KBM-7 (cell line): ENCODE measurements around the gene RGS4.
A peak's percentile ranks its signal among the peaks of the same experiment; 100 is the strongest.
"Not testable (repeated sequence)": the region's sequence is repeated elsewhere in the genome, so short reads cannot be mapped to it uniquely, and the experiment has no call there.

Experiments used
- DNase-seq: peaks from one replicate; pipeline ENCODE4 v3.0.0-alpha.2; 2015
- in situ Hi-C: fragments of 300-500 bp; cut with MboI; formaldehyde crosslinking; loops from 2 replicates; pipeline ENCODE4 v1.14.3; 2020; ENCODE audit warnings: low sequenced_read_pairs, low pct_unique_long_range_greater_than_20kb, mixed read lengths

Gene RGS4

DNA sequence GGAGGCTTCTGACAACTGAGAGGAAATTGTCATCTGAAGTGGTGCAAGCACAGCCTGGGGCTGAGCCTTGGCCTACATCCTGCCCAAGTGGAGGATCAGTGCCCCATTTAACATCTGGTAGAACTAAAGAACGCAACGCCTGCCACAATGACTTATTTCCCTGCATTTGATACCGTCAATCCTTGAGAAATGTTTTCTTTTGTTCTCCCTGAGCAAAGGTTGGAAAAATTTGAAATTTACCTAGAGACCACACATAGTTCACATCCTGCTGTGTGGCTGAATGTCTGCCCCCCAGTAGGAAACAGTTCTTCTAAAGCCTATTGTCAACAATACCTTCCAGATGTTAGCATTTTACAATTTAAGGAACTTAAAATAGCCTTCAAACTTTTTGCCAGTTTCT is 5.6 kb upstream of the RGS4 start:
- in situ Hi-C loops = no loop called here
- no peak for DNase-seq

DNA sequence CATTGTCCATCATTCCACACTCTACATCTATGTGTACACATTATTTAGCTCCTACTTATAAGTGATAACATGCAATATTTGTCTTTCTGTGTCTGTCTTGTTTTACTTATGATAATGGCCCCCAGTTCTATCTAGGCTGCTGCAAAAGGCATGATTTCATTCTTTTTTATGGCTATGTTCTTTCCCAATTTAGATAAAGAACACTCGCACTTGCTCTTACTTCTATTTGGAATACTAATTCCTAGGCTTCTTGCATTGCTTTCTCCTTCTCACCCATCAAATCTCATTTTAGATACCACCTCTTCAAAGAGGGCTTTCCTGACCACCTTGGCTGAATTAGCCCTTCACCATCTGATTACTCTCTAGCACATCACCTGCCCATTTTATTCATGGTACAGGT is 3.0 kb upstream of the RGS4 start:
- in situ Hi-C loops = no loop called here
- DNase-seq = no peak

- in situ Hi-C loops = no loop called here
- DNase-seq = no peak
These were observed 2.5 kb upstream of the RGS4 start for GRCh38 chr1:163066686-163067085.

- no peak for DNase-seq
- in situ Hi-C loops = no loop called here
These were observed 445 bp upstream of the RGS4 start for GRCh38 chr1:163068716-163069115.

DNA sequence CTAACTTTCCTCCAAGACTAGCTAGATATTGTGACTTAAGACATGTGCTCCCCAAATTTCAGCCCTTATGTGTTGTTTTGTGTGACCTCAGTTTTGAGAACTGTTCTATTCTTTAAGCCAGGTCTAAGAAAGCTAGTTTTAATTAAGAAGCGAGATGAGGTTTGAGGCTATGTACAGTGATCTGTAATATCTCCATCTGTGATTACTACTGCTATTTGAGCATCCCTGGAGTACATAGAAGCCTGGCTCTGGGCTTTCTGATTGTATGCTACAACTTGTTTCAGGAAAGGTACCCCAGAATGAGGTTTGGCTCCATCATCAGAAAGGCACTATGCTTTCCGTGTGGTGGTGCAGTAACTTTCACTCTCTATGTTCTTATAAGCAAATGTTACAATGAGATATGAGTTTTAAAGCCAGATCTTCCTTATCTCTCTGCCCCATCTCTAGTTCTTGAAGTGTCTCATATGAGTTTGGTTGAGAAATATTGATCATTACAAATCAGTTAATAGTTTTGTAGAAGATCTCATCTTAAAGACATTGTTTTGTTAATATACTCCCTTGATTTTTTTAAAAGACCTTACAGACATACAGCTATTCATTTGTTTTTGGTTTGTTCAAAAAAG is 605 bp downstream of the RGS4 start:
- in situ Hi-C loops = no loop called here
- no peak for DNase-seq

GRCh38 chr1:163071405-163072255 is 2.5 kb downstream of the RGS4 start:
- DNase-seq = peak; percentile 35
- in situ Hi-C loops = no loop called here

- in situ Hi-C loops = no loop called here
- no peak for DNase-seq
These were observed 3.5 kb downstream of the RGS4 start for GRCh38 chr1:163072658-163073057.

DNA sequence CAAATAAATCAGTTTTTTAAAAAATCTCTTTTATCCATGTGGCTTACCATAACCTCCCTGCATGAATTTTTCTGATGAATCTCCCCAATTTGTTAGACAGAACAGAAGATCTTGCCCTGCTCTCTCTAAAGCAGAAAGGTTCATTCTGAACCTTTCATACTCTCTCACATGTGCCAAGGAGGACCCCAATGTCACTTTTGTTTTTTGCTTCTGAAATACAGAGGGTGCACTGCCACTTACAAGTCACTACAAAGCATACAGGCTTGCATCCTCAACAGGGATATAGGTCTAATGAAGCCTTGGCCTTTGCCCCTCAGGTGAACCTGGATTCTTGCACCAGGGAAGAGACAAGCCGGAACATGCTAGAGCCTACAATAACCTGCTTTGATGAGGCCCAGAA is 4.8 kb downstream of the RGS4 start:
- in situ Hi-C loops = no loop called here
- no peak for DNase-seq

DNA sequence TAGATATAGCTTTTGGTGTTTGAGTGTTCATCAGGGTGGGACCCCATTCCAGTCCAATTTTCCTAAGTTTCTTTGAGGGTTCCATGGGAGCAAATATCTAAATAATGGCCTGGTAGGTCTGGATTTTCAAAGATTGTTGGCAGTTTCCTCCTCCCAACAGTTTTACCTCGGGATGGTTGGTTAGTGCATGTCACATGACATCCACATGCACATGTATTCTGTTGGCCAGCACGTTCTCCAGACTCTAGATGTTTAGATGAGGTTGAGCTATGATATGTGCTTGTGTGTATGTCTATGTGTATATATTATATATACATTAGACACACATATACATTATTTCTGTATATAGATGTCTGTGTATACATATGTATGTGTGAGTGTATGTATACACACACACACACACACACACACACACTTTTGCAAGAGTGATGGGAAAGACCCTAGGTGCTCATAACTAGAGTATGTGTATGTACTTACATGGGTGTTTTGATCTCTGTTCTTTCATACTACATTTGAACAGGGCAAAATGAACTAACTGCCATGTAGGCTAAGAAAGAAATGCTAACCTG is 5.6 kb downstream of the RGS4 start:
- DNase-seq = no peak
- in situ Hi-C loops = no loop called here

DNA sequence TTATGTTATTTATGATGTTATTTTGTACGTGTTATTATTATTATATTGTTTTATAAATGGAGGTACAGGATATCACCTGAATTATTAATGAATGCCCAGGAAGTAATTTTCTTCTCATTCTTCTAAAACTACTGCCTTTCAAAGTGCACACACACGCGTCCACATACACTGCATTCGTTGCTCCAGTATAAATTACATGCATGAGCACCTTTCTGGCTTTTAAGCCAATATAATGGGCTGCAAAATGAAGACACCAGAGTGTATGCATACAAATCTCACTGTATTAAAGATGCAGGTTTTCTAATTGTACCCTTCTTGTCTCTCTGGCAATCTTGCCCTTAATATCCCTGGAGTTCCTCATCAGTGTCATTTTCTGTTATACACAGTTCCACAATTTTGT is 6.9 kb downstream of the RGS4 start:
- in situ Hi-C loops = no loop called here

GRCh38 chr1:163076446-163076845 is 7.3 kb downstream of the RGS4 start:
- in situ Hi-C loops = no loop called here
- no peak for DNase-seq

More for the DNA sequence above, 6.9 kb downstream of the RGS4 start:
- DNase-seq = no peak

- DNase-seq = no peak
- in situ Hi-C loops = no loop called here
These were observed 8.0 kb downstream of the RGS4 start for GRCh38 chr1:163076981-163077761.

GRCh38 chr1:163082971-163083370 is 13.8 kb downstream of the RGS4 start:
- no peak for DNase-seq
- in situ Hi-C loops = no loop called here

- in situ Hi-C loops = no loop called here
- DNase-seq = no peak
These were observed 14.5 kb downstream of the RGS4 start for GRCh38 chr1:163083690-163084089.

DNA sequence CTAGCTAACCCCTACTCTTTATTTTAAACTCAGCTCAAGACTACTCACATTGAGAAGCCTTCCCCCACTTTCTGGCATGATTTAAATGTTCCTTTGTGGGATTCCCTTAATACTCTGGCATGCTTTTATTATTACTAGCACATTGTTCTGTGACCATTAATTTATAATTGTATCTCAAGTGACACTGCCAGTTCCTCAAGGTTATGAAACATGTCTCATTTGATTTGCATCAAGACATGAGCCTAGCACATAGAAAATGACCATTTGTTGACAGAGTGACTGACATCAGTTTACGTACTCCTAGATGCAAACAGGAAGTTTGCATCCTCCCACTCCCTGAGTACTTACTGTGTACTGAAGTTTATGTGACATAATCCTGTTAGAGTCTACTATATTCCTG is 15.2 kb downstream of the RGS4 start:
- DNase-seq = no peak
- in situ Hi-C loops = no loop called here

- no peak for DNase-seq
- in situ Hi-C loops = no loop called here
These were observed 16.1 kb downstream of the RGS4 start for GRCh38 chr1:163085041-163085903.

- DNase-seq = no peak
- in situ Hi-C loops = no loop called here
These were observed 16.7 kb downstream of the RGS4 start for GRCh38 chr1:163085904-163086268.

DNA sequence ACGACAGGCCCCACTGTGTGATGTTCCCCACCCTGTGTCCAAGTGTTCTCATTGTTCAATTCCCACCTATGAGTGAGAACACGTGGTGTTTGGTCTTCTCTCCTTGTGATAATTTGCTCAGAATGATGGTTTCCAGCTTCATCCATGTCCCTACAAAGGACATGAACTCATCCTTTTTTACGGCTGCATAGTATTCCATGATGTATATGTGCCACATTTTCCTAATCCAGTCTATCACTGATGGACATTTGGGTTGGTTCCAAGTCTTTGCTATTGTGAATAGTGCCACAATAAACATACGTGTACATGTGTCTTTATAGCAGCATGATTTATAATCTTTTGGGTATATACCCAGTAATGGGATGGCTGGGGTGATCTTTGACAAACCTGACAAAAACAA is 20.0 kb downstream of the RGS4 start:
- in situ Hi-C loops = not testable (repeated sequence)

More for the DNA sequence above, 20.0 kb downstream of the RGS4 start:
- DNase-seq = not testable (repeated sequence)
